CD4-positive, alpha-beta T cell treated with Interferon gamma for 1 hour (primary cell): ENCODE data around the gene HBG1.

Experiments
- DNase-seq: peaks from one replicate; pipeline ENCODE4 v3.0.0-alpha.2; 2020

Gene HBG1

DNA sequence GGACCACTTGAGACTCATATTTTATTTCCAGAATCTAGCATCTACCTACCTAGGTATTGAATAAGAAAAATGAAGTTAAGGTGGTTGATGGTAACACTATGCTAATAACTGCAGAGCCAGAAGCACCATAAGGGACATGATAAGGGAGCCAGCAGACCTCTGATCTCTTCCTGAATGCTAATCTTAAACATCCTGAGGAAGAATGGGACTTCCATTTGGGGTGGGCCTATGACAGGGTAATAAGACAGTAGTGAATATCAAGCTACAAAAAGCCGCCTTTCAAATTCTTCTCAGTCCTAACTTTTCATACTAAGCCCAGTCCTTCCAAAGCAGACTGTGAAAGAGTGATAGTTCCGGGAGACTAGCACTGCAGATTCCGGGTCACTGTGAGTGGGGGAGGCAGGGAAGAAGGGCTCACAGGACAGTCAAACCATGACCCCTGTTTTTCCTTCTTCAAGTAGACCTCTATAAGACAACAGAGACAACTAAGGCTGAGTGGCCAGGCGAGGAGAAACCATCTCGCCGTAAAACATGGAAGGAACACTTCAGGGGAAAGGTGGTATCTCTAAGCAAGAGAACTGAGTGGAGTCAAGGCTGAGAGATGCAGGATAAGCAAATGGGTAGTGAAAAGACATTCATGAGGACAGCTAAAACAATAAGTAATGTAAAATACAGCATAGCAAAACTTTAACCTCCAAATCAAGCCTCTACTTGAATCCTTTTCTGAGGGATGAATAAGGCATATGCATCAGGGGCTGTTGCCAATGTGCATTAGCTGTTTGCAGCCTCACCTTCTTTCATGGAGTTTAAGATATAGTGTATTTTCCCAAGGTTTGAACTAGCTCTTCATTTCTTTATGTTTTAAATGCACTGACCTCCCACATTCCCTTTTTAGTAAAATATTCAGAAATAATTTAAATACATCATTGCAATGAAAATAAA, 24.8 kb downstream of the HBG1 start:
- DNase-seq = no peak

DNA sequence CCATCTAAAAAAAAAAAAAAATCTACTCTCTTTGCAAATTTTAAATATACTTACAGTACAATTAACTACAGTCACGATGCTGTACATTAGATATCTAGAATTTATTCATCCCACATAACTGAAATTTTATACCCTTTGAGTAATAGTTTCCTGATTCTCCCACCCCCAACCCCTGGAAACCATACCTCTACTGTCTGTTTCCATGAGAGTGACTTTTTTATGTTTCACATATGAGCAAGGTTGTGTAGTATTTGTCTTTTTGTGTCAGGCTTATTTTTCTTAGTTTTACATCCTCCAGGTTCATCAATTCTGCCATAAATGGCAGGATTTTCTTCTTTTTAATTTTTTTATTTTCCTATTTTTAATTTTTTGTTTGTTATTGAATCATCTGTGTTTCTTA, 26.0 kb downstream of the HBG1 start:
- no peak for DNase-seq

DNA sequence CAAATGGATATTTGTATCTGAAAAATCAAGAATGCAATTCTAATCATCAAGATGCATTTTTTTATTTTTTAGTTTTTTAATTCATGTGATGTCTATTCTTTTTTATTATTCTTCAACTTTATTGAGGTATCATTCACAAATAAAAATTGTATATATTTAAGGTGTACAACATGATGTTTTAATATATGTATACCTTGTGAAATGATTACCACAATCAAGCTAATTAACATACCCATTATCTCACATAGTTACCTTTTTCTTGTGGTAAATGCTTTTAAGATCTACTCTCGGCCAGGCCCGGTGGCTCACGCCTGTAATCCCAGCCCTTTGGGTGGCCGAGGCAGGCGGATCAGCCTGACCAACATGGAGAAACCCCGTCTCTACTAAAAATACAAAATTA, 26.5 kb downstream of the HBG1 start:
- no peak for DNase-seq

DNA sequence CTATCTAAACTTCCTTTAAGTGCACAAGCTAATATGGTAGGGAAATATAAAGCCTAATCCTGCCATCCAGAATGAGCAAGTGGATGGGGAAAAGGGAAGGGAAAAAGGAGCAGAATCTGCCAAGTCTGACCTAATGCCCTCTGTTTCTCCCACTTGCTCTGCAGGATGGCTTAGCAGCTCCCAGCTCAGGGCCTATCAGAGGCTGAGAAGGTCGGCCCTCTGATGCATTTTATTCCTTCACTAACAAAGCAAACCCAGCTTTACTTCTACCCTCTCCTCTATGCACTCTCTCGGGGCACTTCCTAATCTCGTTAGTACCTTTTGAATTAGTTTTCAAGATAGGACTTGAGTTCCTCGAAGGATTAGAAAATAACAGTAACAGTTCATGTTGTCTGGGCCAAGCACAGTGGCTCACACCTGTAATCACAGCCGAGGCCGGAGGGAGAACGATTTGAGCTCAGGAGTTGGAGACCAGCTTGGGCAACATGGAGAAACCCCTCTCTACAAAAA, 39.2 kb downstream of the HBG1 start:
- no peak for DNase-seq

DNA sequence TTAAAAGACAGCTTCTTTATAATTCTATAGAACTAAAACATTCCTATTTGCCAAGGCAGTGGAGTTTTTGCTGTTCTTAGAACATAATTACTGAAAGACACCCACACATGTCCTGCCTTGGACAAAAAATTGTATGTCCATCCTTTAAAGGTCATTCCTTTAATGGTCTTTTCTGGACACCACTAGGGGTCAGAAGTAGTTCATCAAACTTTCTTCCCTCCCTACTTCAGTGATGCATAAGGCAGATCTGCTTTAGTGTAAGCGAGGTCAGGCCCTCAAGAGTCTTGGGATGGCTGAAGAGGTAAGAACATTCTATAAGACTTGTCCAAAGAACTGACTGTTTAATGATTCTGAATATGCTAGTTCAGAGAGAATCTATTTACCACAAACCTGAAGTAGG, 44.9 kb downstream of the HBG1 start:
- DNase-seq = no peak

DNA sequence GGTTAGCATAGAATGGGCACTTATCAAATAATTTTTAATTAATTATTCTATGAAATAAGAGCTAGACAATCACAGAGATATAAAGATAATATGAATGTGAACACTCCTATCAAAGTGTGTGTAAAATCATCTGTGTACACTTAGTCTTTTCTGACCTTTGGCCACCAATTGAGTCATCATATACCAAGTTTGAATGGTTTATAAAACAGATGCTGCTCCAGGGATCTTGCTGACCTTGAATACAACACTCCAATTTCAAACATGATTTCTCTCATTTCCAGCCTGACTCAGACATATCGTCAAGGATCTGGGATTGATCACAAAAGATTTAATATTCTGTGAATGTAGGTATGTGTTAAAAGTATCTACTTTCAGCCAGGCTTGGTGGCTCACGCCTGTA, 46.3 kb downstream of the HBG1 start:
- DNase-seq = no peak

DNA sequence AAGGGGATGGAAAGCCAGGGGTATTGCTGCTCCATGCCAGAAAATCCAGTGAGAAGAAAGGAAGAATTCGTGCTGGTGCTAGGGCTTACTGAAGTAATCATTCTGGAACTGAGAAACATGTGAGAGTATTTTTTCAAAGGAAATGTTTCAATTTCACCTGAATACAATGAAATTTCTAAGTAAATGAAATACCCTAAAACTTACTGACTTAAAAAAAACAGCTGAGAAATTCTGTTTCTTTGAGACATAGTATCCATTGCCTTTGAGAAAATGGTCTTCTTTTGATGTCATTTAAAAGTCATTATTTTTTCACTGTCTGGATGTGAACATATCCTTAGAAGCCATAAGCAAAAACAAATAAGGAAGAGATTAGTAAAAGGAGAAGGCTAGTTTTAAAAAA, 49.1 kb downstream of the HBG1 start, which contains the start of gene OR51V1:
Gene OR51V1 (minus strand): TSS at position 101 of the 400 bp plus-strand sequence. CDS start 0 bp downstream, at position 101.
- DNase-seq = no peak

DNA sequence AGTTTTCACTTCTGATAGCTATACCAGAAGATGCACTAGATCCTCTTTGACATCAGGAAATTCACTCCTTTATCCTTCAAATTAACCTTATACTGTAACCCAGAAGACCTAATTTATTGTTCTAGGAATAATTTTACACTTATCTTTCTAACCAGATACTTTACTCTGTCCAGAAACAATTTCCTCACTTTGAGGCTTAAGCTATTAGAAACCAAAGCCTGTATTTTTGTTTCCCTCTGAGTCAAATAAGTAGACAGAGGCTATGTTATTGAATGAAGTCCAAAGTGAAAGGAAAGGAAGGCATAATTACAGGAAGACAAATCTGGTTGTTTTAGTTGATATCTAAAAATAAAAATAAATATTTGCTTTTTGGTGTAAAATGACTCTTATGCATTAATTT, 51.4 kb downstream of the HBG1 start:
- DNase-seq = no peak
